GM04503 (cell line): ENCODE data around the gene XCR1.
"Not testable (repeated sequence)": the region's sequence is repeated elsewhere in the genome, so short reads cannot be mapped to it uniquely, and the experiment has no call there.

Experiments
- DNase-seq: peaks from one replicate; pipeline ENCODE4 v3.0.0-alpha.2; 2012; ENCODE audit warnings: low read depth

XCR1 gene

GRCh38 chr3:46006238-46007032 lies 20.8 kb downstream of the XCR1 start:
- peak; percentile 79 for DNase-seq

- not testable (repeated sequence) for DNase-seq
Observed at GRCh38 chr3:46003706-46004105, 23.6 kb downstream of the XCR1 start.

DNA sequence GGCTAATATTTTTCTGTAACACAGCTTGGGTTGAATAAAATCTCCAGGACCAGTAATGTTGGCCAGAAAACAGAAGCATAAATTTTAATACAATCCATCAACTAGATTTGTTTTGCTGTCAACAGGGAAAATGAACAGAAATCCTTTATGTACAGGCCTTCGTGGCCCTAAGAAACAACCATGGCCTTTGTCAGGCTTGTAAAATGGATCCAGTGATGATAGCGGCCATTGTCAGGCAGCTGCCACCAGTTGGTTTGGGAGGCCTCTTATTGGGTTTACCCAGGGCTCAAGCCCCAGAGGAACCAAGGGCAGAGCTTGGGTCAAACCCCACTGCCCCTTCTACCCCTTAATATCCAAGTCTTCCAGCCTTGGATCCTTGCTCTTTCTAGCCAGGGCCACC lies 26.1 kb downstream of the XCR1 start:
- no peak for DNase-seq

DNA sequence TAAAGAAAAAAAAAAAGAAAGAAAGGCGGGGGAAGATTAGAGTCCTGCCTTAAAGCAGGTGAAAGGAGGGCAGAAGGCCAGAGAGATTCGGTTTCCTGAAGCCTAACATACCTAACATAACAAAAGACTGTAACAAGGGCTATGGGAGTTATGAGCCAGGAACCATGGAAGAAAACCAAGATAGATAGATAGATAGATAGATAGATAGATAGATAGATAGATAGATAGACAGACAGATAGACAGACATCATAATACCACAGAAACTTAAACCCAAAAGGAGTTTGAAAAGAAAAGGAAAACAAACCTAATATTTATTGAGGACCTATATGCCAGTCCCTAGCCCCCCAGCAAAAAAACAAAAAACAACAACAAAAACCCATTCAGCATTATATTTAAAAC lies 29.3 kb downstream of the XCR1 start:
- DNase-seq = no peak

GRCh38 chr3:45997499-45997898 lies 29.8 kb downstream of the XCR1 start:
- DNase-seq = not testable (repeated sequence)

- no peak for DNase-seq
Observed at GRCh38 chr3:45995236-45996192, 31.8 kb downstream of the XCR1 start, which contains the start of gene FYCO1. TSS of gene FYCO1 (minus strand) at chr3:45995824. CDS start at chr3:45984910, 10,914 bp downstream.

DNA sequence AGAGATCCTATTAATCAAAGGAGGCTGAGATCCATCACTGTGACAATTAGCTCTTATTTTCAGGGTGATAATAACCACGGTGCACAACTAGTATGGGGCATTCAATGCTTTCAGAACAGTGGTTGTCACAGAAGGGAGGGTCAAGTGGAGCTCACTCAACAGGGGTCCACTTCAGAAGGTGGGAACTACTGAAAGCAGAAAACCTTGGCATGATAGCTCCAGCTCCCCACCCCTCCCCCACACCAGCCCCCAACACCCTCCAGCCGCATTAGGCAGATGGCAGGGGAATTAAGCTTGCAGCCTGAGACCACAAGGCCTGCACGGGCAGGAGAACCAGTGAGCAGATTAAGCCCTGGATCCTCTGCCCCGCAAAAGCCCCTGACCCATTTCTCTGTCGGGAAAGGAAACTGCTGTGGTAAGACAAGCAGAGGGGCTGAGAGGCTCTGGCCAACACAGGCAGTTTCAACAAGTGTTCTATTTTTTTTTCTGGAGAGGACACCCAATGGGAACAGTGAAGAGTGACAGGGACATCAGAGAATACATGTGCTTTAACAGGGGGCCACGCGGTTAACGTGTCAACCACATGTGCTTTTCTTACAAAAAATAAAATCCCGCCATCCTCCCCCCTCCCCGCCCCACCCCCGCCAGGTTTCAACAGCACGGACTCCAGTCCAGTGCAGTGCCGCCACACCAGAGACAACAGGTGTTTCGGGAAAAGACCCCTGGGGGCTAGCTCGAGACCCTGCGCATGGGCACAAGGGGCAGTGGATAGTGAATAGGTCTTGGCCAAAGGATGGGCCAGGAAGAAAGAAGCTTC lies 32.7 kb downstream of the XCR1 start:
- no peak for DNase-seq

DNA sequence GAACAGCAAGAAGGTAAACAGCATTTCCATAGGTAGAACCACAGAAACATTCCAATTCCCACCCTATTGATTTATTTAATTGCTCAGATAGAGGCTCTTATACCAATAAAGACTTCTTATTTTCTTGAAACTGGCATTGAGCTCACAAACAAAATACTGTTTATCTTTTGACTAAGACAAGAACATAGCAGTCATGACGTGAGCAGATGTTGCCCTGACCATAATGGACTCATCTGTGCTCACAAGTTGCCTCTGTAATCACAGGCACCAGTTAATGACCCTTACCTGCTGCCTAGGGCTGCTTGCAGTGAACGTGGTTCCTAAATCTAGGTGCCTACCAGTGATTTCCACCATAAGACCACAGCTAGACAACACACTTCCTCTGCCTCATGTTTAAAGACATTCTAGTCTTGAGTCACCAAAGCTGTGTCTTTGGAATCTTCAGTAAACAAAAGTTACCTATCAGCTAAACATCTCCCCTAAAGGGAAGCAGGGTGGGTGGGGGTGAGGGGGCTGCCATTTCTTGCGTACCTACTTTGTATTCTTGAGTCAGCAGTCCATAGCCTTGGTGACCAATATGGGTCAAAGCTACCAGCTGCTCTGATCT lies 33.8 kb downstream of the XCR1 start:
- DNase-seq = no peak

DNA sequence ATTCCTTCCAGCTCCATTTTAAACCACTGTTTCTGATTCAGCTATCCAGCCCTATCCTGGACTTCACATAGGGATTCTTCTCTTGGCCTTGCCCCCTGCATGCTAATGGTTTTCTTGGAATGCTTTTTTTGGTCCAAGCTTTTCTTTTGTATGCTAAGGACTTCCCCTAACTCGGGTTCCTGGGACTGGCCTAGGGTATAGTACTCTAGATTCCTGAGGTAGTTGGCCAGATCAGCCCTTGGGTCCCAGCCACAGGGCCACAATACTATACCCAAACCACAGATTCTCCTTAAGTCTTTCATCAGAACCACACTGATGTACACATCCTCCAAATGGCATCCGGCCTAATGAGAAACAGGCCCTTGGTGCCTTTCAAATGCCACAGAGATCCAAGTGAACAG lies 34.5 kb downstream of the XCR1 start:
- peak; percentile 93 for DNase-seq

- no peak for DNase-seq
Observed at GRCh38 chr3:45992133-45992729, 35.1 kb downstream of the XCR1 start.

DNA sequence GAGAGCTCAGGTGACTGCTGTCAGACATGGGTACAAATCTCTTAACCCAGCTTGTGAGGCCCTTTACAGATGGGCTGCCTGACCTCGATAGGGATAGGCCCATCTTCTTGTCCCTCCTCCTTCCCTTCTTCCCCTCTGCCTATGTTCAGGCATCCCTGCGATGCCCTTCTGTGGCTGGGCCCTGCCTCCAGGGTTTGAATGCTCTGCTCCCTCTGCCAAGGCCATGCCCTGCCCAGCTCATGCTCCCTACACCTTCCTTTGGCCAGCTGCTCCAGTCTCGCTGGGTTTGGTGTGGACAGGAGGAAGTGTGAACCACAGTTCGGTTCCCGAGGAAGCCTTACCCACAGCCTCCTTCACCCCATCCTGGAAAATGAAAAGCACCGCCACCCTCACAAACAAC lies 35.9 kb downstream of the XCR1 start:
- DNase-seq = no peak

DNA sequence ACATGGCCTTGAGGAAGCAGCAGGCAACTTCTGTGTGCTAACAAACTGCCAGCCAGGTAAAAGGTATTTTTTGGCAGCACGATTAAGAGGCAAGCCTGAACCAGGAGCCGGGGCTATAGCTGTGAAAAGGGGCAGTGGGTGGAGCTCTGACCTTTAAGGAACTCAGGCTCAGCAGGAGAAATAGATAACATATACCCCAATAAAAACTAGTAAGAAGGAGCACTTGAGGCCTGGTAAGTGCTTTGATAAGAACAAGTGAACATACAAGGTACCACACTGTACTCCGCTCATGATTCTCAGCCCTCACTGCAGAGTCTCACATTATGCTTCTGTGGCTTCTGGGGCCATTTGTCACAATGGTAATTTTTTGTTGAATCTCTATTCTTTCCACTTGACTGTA lies 37.1 kb downstream of the XCR1 start:
- DNase-seq = no peak

- no peak for DNase-seq
Observed at GRCh38 chr3:45988804-45989203, 38.5 kb downstream of the XCR1 start.

DNA sequence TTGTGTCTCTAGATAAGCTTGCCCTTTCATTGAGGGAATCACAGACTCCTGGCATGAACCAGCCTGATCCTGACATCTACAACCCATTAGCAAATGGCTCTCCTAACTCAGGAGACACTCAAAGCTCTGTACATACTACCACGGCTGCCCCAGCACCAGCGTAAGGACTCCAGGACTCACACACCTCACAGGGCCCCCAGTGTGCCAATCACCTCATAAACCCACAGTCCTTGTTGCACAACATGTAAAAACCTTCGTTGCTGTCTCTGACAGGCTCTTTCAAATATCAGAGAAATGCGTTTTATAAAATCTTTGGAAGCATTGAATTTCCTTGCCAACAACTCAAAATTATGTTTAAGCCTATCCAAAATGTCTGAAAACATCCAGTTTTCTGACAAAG lies 38.9 kb downstream of the XCR1 start:
- DNase-seq = no peak

- DNase-seq = peak; percentile 59
Observed at GRCh38 chr3:45987368-45988291, 39.7 kb downstream of the XCR1 start.

DNA sequence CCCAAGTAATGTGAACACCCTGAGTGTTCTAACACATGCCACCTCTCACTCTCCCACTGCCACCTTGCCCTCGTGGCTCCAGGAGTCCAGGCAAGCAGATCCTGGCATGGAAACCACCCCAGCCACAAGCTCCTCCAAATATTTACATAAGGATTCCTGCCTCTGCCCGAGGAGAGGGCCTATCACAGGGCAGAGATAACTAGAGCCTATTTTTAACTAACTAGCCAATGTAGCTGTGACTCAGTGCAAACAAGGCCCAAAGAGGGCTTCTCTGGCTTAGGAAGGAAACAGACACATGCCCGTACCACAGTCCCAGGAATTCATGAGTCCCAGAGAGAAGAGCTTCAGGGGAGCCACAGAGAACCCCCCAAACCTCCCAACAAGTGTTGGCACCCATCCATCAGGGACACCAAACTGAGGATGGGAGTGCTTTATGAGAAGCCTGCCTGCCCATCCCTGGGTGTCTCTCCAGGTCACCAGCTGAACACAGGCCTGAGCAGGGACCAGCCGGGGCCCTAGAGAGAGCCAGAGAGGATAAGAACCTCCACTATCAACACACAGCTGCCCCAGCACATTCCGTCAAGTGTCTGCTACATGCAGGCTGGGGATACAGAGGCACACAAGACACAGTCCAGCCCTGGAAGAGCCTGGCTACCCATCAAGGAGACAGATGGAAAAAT lies 40.8 kb downstream of the XCR1 start:
- DNase-seq = no peak

- DNase-seq = no peak
Observed at GRCh38 chr3:45985532-45986302, 41.6 kb downstream of the XCR1 start.
